Measurements from ENCODE around the gene CLDN20.
"Not testable (repeated sequence)": the region's sequence is repeated elsewhere in the genome, so short reads cannot be mapped to it uniquely, and the experiment has no call there.

The CLDN20 gene

GRCh38 chr6:155245831-155246230 lies 18.0 kb upstream of the CLDN20 start:
- no peak for DNase-seq

GRCh38 chr6:155246825-155247224 lies 17.0 kb upstream of the CLDN20 start:
- no peak for DNase-seq

GRCh38 chr6:155247618-155248007 lies 16.2 kb upstream of the CLDN20 start:
- no peak for DNase-seq

GRCh38 chr6:155248008-155249001 lies 15.5 kb upstream of the CLDN20 start:
- no peak for DNase-seq

- no peak for DNase-seq
Measured at GRCh38 chr6:155250701-155251381, 13.0 kb upstream of the CLDN20 start.

- DNase-seq = no peak
Measured at GRCh38 chr6:155252581-155252980, 11.2 kb upstream of the CLDN20 start.

- no peak for DNase-seq
Measured at GRCh38 chr6:155253337-155253736, 10.5 kb upstream of the CLDN20 start.

GRCh38 chr6:155254139-155254538 lies 9.7 kb upstream of the CLDN20 start:
- no peak for DNase-seq

GRCh38 chr6:155256122-155256795 lies 7.6 kb upstream of the CLDN20 start:
- no peak for DNase-seq

GRCh38 chr6:155257796-155258195 lies 6.0 kb upstream of the CLDN20 start:
- no peak for DNase-seq

GRCh38 chr6:155259204-155259603 lies 4.6 kb upstream of the CLDN20 start:
- DNase-seq = no peak

- DNase-seq = no peak
Measured at GRCh38 chr6:155259897-155260296, 3.9 kb upstream of the CLDN20 start.

GRCh38 chr6:155260686-155261085 lies 3.1 kb upstream of the CLDN20 start:
- no peak for DNase-seq

- DNase-seq = no peak
Measured at GRCh38 chr6:155261111-155261900, 2.5 kb upstream of the CLDN20 start.

GRCh38 chr6:155262655-155263054 lies 1.2 kb upstream of the CLDN20 start:
- no peak for DNase-seq

- DNase-seq = no peak
Measured at GRCh38 chr6:155264693-155265320, 994 bp downstream of the CLDN20 start.

GRCh38 chr6:155265843-155266535 lies 2.2 kb downstream of the CLDN20 start:
- DNase-seq = no peak

GRCh38 chr6:155267411-155267810 lies 3.6 kb downstream of the CLDN20 start:
- DNase-seq = no peak

GRCh38 chr6:155268088-155268867 lies 4.5 kb downstream of the CLDN20 start:
- not testable (repeated sequence) for DNase-seq

- DNase-seq = no peak
Measured at GRCh38 chr6:155269765-155270164, 6.0 kb downstream of the CLDN20 start.

All from NCI-H187 treated with DMSO at 0.1 percent for 48 hours (cell line).